Measurements from ENCODE around the gene CACNA2D3. TPM values are rescaled to one million over a fixed set of nuclear protein-coding genes. Genes with fewer than 3 reads are reported as not detected.

The CACNA2D3 gene
- total RNA-seq, 1 donor from 2014 or later, result 0.70 TPM

DNA sequence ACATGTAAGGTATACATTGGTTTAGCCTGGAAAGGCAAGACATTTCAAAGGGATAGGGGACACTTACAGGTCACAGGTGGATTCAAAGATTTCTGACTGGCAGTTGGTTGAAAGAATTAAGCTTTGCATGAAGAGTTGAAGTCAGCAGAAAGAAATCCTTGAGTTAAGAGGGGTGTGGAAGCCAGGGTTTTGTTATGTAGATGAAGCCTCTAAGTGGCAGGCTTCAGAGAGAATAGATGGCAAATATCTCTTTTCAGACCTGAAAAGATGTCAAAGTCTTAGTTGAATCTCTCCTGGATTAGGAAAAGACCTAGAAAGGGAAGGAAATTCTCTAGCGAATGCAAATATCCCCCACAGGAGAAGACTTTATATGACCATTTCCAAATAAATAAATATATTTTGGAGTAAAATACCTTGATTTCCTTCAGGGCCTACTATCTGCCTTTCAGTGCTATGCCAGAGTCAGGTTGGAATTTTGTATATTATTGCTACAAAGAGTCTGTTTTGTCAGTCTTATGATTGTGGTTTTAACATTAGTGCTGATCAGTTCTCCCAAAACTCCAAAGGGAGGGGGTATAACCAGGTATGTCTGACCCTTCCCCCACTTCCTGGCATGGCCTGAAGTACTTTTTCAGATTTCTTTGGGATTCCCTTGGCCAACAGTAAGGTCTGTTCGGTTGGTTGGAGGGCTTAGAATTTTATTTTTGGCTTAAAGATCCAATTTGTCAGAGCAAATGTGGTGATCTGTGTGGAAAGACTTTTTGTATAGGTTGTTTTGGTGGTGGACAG lies 519.1 kb downstream of the CACNA2D3 start:
- Histone ChIP-seq H2AFZ (ENCODE audit: low read depth, low read length) (no peak overlapping the region), H3K4me2 (ENCODE audit: low read length) (no peak overlapping the region), H4K20me1 (ENCODE audit: insufficient read depth, low read length) (no peaks in the 10 kb centered on the region), H3K9ac (ENCODE audit: low read length) (no peak overlapping the region), H3K9me3 (ENCODE audit: insufficient read depth, low read depth, low read length) (no peaks in the 10 kb centered on the region), H3K27me3 (ENCODE audit: insufficient read depth, low read length) (no peaks in the 10 kb centered on the region), H3K4me1 (ENCODE audit: insufficient read depth, low read length) (no peaks in the 10 kb centered on the region), H3K27ac (ENCODE audit: low read depth, low read length) (no peak overlapping the region), H3K4me3 (ENCODE audit: insufficient read depth, low read depth, low read length) (no peak overlapping the region), H3K79me2 (ENCODE audit: insufficient read depth, low read length) (no peaks in the 10 kb centered on the region), H3K36me3 (ENCODE audit: insufficient read depth, low read length) (no peaks in the 10 kb centered on the region)
- H3K36me3 Mint-ChIP-seq (ENCODE audit: low read depth, unreplicated experiment), result no peaks in the 10 kb centered on the region
- H3K27ac Mint-ChIP-seq (ENCODE audit: unreplicated experiment), result no peak overlapping the region
- H3K27me3 Mint-ChIP-seq (ENCODE audit: low read depth, unreplicated experiment), result peaks cover 23% of the 10 kb centered on the region
- no peak overlapping the region for H3K4me3 Mint-ChIP-seq (ENCODE audit: unreplicated experiment)
- peaks cover 13% of the 10 kb centered on the region for H3K9me3 Mint-ChIP-seq (ENCODE audit: unreplicated experiment)
- TF ChIP-seq EZH2 (IDR thresholded peaks at IDR 0.05; ENCODE audit: insufficient read depth, low read length), result no peak
- TF ChIP-seq, protein P1, sequence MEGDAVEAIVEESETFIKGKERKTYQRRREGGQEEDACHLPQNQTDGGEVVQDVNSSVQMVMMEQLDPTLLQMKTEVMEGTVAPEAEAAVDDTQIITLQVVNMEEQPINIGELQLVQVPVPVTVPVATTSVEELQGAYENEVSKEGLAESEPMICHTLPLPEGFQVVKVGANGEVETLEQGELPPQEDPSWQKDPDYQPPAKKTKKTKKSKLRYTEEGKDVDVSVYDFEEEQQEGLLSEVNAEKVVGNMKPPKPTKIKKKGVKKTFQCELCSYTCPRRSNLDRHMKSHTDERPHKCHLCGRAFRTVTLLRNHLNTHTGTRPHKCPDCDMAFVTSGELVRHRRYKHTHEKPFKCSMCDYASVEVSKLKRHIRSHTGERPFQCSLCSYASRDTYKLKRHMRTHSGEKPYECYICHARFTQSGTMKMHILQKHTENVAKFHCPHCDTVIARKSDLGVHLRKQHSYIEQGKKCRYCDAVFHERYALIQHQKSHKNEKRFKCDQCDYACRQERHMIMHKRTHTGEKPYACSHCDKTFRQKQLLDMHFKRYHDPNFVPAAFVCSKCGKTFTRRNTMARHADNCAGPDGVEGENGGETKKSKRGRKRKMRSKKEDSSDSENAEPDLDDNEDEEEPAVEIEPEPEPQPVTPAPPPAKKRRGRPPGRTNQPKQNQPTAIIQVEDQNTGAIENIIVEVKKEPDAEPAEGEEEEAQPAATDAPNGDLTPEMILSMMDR (IDR thresholded peaks at IDR 0.05; ENCODE audit: insufficient read depth, low read depth, low read length), result no peak
- FAIRE-seq (no peak), DNase-seq (ENCODE audit: low read depth) (no peak)
- H3K4me1 Mint-ChIP-seq (ENCODE audit: low read depth, unreplicated experiment), result peaks cover 3% of the 10 kb centered on the region

DNA sequence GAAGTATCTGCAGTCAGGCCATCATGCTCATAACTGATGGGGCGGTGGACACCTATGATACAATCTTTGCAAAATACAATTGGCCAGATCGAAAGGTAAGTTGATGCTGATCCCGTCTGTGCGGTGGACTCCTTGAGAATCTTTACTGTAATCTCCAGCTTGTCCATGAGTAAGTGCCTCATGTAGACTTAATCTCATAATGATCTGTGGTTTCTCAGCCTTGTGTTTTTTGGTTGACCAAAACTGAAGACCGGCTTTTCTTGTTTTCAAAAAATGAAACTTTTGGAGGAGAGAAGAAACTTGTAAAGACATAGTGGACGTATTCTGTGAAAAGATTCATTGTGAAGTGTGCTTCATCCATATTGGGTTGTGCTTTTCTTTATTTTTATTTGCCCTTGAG lies 519.8 kb downstream of the CACNA2D3 start:
- Histone ChIP-seq H3K9ac (ENCODE audit: low read length) (no peak overlapping the region), H3K4me2 (ENCODE audit: low read length) (no peak overlapping the region), H3K4me1 (ENCODE audit: insufficient read depth, low read length) (no peaks in the 10 kb centered on the region), H3K9me3 (ENCODE audit: insufficient read depth, low read depth, low read length) (no peaks in the 10 kb centered on the region), H3K27ac (ENCODE audit: low read depth, low read length) (no peak overlapping the region), H2AFZ (ENCODE audit: low read depth, low read length) (no peak overlapping the region), H3K4me3 (ENCODE audit: insufficient read depth, low read depth, low read length) (no peak overlapping the region), H3K79me2 (ENCODE audit: insufficient read depth, low read length) (no peaks in the 10 kb centered on the region), H4K20me1 (ENCODE audit: insufficient read depth, low read length) (no peaks in the 10 kb centered on the region), H3K36me3 (ENCODE audit: insufficient read depth, low read length) (no peaks in the 10 kb centered on the region), H3K27me3 (ENCODE audit: insufficient read depth, low read length) (no peaks in the 10 kb centered on the region)
- Mint-ChIP-seq H3K27me3 (ENCODE audit: low read depth, unreplicated experiment) (peaks cover 23% of the 10 kb centered on the region), H3K4me1 (ENCODE audit: low read depth, unreplicated experiment) (peaks cover 3% of the 10 kb centered on the region), H3K9me3 (ENCODE audit: unreplicated experiment) (peaks cover 16% of the 10 kb centered on the region), H3K36me3 (ENCODE audit: low read depth, unreplicated experiment) (no peaks in the 10 kb centered on the region), H3K4me3 (ENCODE audit: unreplicated experiment) (no peak overlapping the region), H3K27ac (ENCODE audit: unreplicated experiment) (no peak overlapping the region)
- no peak for FAIRE-seq
- no peak for DNase-seq (ENCODE audit: low read depth)
- TF ChIP-seq, protein P1 (IDR thresholded peaks at IDR 0.05; ENCODE audit: insufficient read depth, low read depth, low read length), result no peak
- TF ChIP-seq EZH2 (IDR thresholded peaks at IDR 0.05; ENCODE audit: insufficient read depth, low read length), result no peak

DNA sequence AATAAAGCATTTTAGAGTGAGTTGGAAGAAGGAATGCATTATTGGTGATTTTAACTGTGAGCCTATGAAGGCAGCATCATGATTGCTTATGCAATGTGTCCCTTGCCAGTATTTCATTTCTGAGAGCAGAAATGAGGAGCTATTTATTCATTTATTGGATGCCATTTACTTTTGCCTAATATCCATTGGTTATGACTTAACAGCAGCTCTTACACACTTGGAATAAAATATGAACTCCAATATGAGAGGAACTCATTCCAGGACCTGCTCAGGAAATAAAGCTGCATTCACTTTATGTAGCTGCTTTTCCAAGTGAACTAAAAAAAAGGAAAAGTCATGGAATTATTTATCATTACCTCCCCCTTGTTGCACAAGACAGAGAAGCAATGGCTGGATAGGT lies 525.4 kb downstream of the CACNA2D3 start:
- H3K4me3 Mint-ChIP-seq (ENCODE audit: unreplicated experiment), result no peak overlapping the region
- DNase-seq (ENCODE audit: low read depth) (no peak), FAIRE-seq (no peak)
- Histone ChIP-seq H3K4me3 (ENCODE audit: insufficient read depth, low read depth, low read length) (no peak overlapping the region), H3K27ac (ENCODE audit: low read depth, low read length) (no peak overlapping the region), H3K9me3 (ENCODE audit: insufficient read depth, low read depth, low read length) (no peaks in the 10 kb centered on the region), H3K4me2 (ENCODE audit: low read length) (no peak overlapping the region), H4K20me1 (ENCODE audit: insufficient read depth, low read length) (no peaks in the 10 kb centered on the region), H3K79me2 (ENCODE audit: insufficient read depth, low read length) (no peaks in the 10 kb centered on the region), H2AFZ (ENCODE audit: low read depth, low read length) (no peak overlapping the region), H3K36me3 (ENCODE audit: insufficient read depth, low read length) (no peaks in the 10 kb centered on the region), H3K4me1 (ENCODE audit: insufficient read depth, low read length) (no peaks in the 10 kb centered on the region), H3K27me3 (ENCODE audit: insufficient read depth, low read length) (no peaks in the 10 kb centered on the region), H3K9ac (ENCODE audit: low read length) (no peak overlapping the region)
- TF ChIP-seq EZH2 (IDR thresholded peaks at IDR 0.05; ENCODE audit: insufficient read depth, low read length), result no peak
- TF ChIP-seq, protein P1 (IDR thresholded peaks at IDR 0.05; ENCODE audit: insufficient read depth, low read depth, low read length), result no peak
- H3K27me3 Mint-ChIP-seq (ENCODE audit: low read depth, unreplicated experiment), result peaks cover 18% of the 10 kb centered on the region
- peaks cover 11% of the 10 kb centered on the region for H3K9me3 Mint-ChIP-seq (ENCODE audit: unreplicated experiment)
- H3K36me3 Mint-ChIP-seq (ENCODE audit: low read depth, unreplicated experiment), result no peaks in the 10 kb centered on the region
- no peaks in the 10 kb centered on the region for H3K4me1 Mint-ChIP-seq (ENCODE audit: low read depth, unreplicated experiment)
- H3K27ac Mint-ChIP-seq (ENCODE audit: unreplicated experiment), result no peak overlapping the region
